CD14-positive monocyte (primary cell): ENCODE results near the gene HDAC4. TPM values are rescaled to one million over a fixed set of nuclear protein-coding genes. Genes with fewer than 3 reads are reported as not detected.
A peak's percentile ranks its signal among the peaks of the same experiment; 100 is the strongest.

ENCODE experiments used
- DNase-seq, 3 donors: peaks; one replicate each; pipeline ENCODE4 v3.0.0-alpha.2; 2011 to 2022
- H2AFZ ChIP-seq: 2 replicates; pipeline ENCODE4 v1.6.0; 2012; ENCODE audit warnings: mild to moderate bottlenecking, low read depth, low read length, inconsistent platforms; ENCODE audit not compliant: insufficient read depth, poor library complexity, severe bottlenecking
- H3K27ac ChIP-seq, 2 donors: 1 replicate in 1 of 2; 2 replicates in 1 of 2; pipeline ENCODE4 v1.5.1; 2012 to 2013; ENCODE audit warnings: low read length in 2 of 2, control low read depth in 1 of 2, inconsistent platforms in 1 of 2, low read depth in 1 of 2, mild to moderate bottlenecking in 1 of 2
- H3K27me3 ChIP-seq, 2 donors: one replicate each; pipeline versions ENCODE4 v1.6.0 to v1.6.1; 2011 to 2013; ENCODE audit warnings: low read length in 2 of 2; ENCODE audit not compliant: control insufficient read depth in 2 of 2, insufficient read depth in 2 of 2
- H3K36me3 ChIP-seq, 2 donors: replicated peaks in 1 of 2; 1 replicate in 1 of 2; 2 replicates in 1 of 2; pipeline versions ENCODE4 v1.5.1 to v1.6.1; 2012 to 2013; ENCODE audit warnings: low read length in 2 of 2, control low read depth in 1 of 2, inconsistent platforms in 1 of 2, mild to moderate bottlenecking in 1 of 2; ENCODE audit not compliant: insufficient read depth in 2 of 2, control insufficient read depth in 1 of 2
- H3K4me1 ChIP-seq, 2 donors: 1 replicate in 1 of 2; 2 replicates in 1 of 2; pipeline versions ENCODE4 v1.5.1 to v1.6.1; 2012 to 2013; ENCODE audit warnings: low read length in 2 of 2, control low read depth in 1 of 2, inconsistent platforms in 1 of 2, mild to moderate bottlenecking in 1 of 2, moderate library complexity in 1 of 2; ENCODE audit not compliant: insufficient read depth in 2 of 2, control insufficient read depth in 1 of 2
- H3K4me2 ChIP-seq: replicated peaks from 2 replicates; pipeline ENCODE3; 2012; ENCODE audit warnings: low read length, moderate library complexity, mild to moderate bottlenecking; ENCODE audit not compliant: poor library complexity, severe bottlenecking; ENCODE audit errors: extremely low read depth
- H3K4me3 ChIP-seq, 3 experiments: fragments of 200-600 bp in 1 of 3; sonication (generic) in 1 of 3; replicated peaks in 1 of 3; 1 replicate in 2 of 3; 2 replicates in 1 of 3; pipeline ENCODE4 v1.5.1; 2011 to 2013; ENCODE audit warnings: low read length in 3 of 3, mild to moderate bottlenecking in 3 of 3, control low read depth in 2 of 3, low read depth in 2 of 3, inconsistent platforms in 1 of 3, moderate library complexity in 1 of 3
- H3K79me2 ChIP-seq: 2 replicates; pipeline ENCODE4 v1.6.0; 2012; ENCODE audit warnings: mild to moderate bottlenecking, control low read depth, inconsistent platforms, low read length, moderate library complexity; ENCODE audit not compliant: insufficient read depth
- H3K9ac ChIP-seq: 2 replicates; pipeline ENCODE4 v1.6.0; 2017; ENCODE audit warnings: low read length, mild to moderate bottlenecking; ENCODE audit not compliant: insufficient read depth, poor library complexity, severe bottlenecking
- H3K9me3 ChIP-seq, 2 donors: replicated peaks in 1 of 2; 1 replicate in 1 of 2; 2 replicates in 1 of 2; pipeline versions ENCODE4 v1.5.1 to v1.6.1; 2012 to 2013; ENCODE audit warnings: low read length in 2 of 2, control low read depth in 1 of 2; ENCODE audit not compliant: control insufficient read depth in 1 of 2, insufficient read depth in 1 of 2
- H4K20me1 ChIP-seq: 2 replicates; pipeline ENCODE4 v1.6.0; 2012; ENCODE audit warnings: mild to moderate bottlenecking, low read length, control low read depth, moderate library complexity; ENCODE audit not compliant: insufficient read depth
- H3K27ac Mint-ChIP-seq, 7 donors: one replicate each; pipeline ENCODE4 v1.8.0; 2020; ENCODE audit warnings: mild to moderate bottlenecking in 7 of 7, mixed read lengths in 7 of 7, moderate library complexity in 6 of 7, inconsistent platforms in 2 of 7
- H3K27me3 Mint-ChIP-seq, 3 donors: one replicate each; pipeline ENCODE4 v1.8.0; 2021 to 2022; ENCODE audit warnings: low read depth in 3 of 3, mild to moderate bottlenecking in 3 of 3, mixed read lengths in 3 of 3, moderate library complexity in 3 of 3, inconsistent platforms in 1 of 3
- H3K36me3 Mint-ChIP-seq, 2 donors: one replicate each; pipeline ENCODE4 v1.8.0; 2020; ENCODE audit warnings: mixed read lengths in 2 of 2, inconsistent platforms in 1 of 2, mild to moderate bottlenecking in 1 of 2
- H3K4me1 Mint-ChIP-seq: one replicate; pipeline ENCODE4 v1.8.0; 2020; ENCODE audit warnings: mild to moderate bottlenecking, mixed read lengths
- H3K4me3 Mint-ChIP-seq, 2 donors: one replicate each; pipeline ENCODE4 v1.8.0; 2020; ENCODE audit warnings: mild to moderate bottlenecking in 2 of 2, mixed read lengths in 2 of 2, moderate library complexity in 1 of 2
- H3K9me3 Mint-ChIP-seq, 7 donors: one replicate each; pipeline ENCODE4 v1.8.0; 2020 to 2022; ENCODE audit warnings: mixed read lengths in 7 of 7, mild to moderate bottlenecking in 6 of 7, moderate library complexity in 6 of 7, inconsistent platforms in 2 of 7
- CTCF ChIP-seq: fragments of 200-600 bp; IDR thresholded peaks from one replicate; pipeline ENCODE4 v1.8.0; 2022; ENCODE audit warnings: antibody characterized with exemption, mild to moderate bottlenecking
- WGBS: methylation state at CpG from one replicate; pipeline ENCODE4 v1.1.5; 2013; ENCODE audit warnings: missing lambda C conversion rate; ENCODE audit not compliant: insufficient coverage; 5-methylcytosine and 5-hydroxymethylcytosine counted together
- intact Hi-C, 2 donors: fragments of 100-400 bp; cut with micrococcal nuclease; formaldehyde crosslinking; loops; one replicate each; pipeline versions ENCODE4 v1.15.0 to v1.15.1; 2023
- polyA plus RNA-seq, 3 donors: library from polyadenylated mRNA; depleted of rRNA in 1 of 3; unstranded in 2 of 3; stranded (reverse) in 1 of 3; fragments of 300-500 nt in 2 of 3; fragments of >200 nt in 1 of 3; fragmentation: Illumina TruSeq in 2 of 3; gene quantifications; 1 replicate in 2 of 3; 2 replicates in 1 of 3; pipeline ENCODE4 v1.2.3, GENCODE V29; 2012 to 2021

HDAC4 gene
- polyA plus RNA-seq, 3 donors: 3.3 to 23.0 (median 4.5) TPM

- Histone ChIP-seq H3K4me1 (peaks cover 0 to 6% of the 10 kb centered on the region in 2 donors), H3K4me2 (no peak overlapping the region), H3K9me3 (no peaks in the 10 kb centered on the region), H4K20me1 (peaks cover 21% of the 10 kb centered on the region), H3K9ac (no peak overlapping the region), H3K4me3 (no peak overlapping the region), H3K36me3 (peaks cover 0 to 12% of the 10 kb centered on the region in 2 donors), H3K79me2 (peaks cover 98% of the 10 kb centered on the region), H3K27ac (no peak overlapping the region), H3K27me3 (no peaks in the 10 kb centered on the region), H2AFZ (no peak overlapping the region)
- Mint-ChIP-seq H3K4me1 (peaks cover 24% of the 10 kb centered on the region), H3K36me3 (peaks cover 20% of the 10 kb centered on the region in 2 donors), H3K4me3 (no peak overlapping the region), H3K27ac (peak overlapping the region in 2 of 7 donors; percentile 60 to 73), H3K9me3 (no peaks in the 10 kb centered on the region), H3K27me3 (peaks cover 0 to 4% (median 0%) of the 10 kb centered on the region in 3 donors)
- WGBS: 96% methylated on average over 17 of the region's 22 CpGs
- DNase-seq: no peak
- no peak for TF ChIP-seq CTCF
- intact Hi-C loops: no loop called here
Observed at GRCh38 chr2:239297142-239298004, 103.4 kb downstream of the HDAC4 start.

- Histone ChIP-seq H3K4me2 (no peak overlapping the region), H3K9me3 (no peaks in the 10 kb centered on the region), H3K79me2 (peaks cover 98% of the 10 kb centered on the region), H3K4me1 (peaks cover 0 to 5% of the 10 kb centered on the region in 2 donors), H2AFZ (no peak overlapping the region), H3K36me3 (peaks cover 0 to 12% of the 10 kb centered on the region in 2 donors), H3K27me3 (no peaks in the 10 kb centered on the region), H3K4me3 (no peak overlapping the region), H3K27ac (no peak overlapping the region), H4K20me1 (peaks cover 20% of the 10 kb centered on the region), H3K9ac (no peak overlapping the region)
- no peak for DNase-seq
- Mint-ChIP-seq H3K4me1 (peaks cover 24% of the 10 kb centered on the region), H3K36me3 (peaks cover 16 to 20% of the 10 kb centered on the region in 2 donors), H3K9me3 (no peaks in the 10 kb centered on the region), H3K4me3 (no peak overlapping the region), H3K27me3 (peaks cover 0 to 4% (median 0%) of the 10 kb centered on the region in 3 donors), H3K27ac (no peak overlapping the region)
- no peak for TF ChIP-seq CTCF
- intact Hi-C loops: no loop called here
- 97% methylated on average over 16 of the region's 19 CpGs for WGBS
Observed at GRCh38 chr2:239296020-239296932, 104.5 kb downstream of the HDAC4 start.
